Left colon (tissue), 2 donors: ENCODE results near the gene TPST2. TPM values are rescaled to one million over a fixed set of nuclear protein-coding genes. Genes with fewer than 3 reads are reported as not detected.
"Not testable (repeated sequence)": the region's sequence is repeated elsewhere in the genome, so short reads cannot be mapped to it uniquely, and the experiment has no call there.

Experiments used
- ATAC-seq: fragments of 200-7000 bp; cut with Tn5 transposase; one replicate; pipeline ENCODE4 v1.9.1; 2020; ENCODE audit warnings: mild to moderate bottlenecking, moderate library complexity
- DNase-seq, 2 donors: peaks; one replicate each; pipeline ENCODE4 v3.0.0-alpha.2; 2020
- intact Hi-C, 2 donors: fragments of 100-400 bp; cut with DNase I in 1 of 2; cut with micrococcal nuclease in 1 of 2; formaldehyde crosslinking; loops; one replicate each; pipeline versions ENCODE4 v1.11.2 to v1.14.0; 2022; cut with DNase I, micrococcal nuclease
- total RNA-seq, 2 donors: library from RNA; stranded (reverse); fragmentation: NEBNext Ultra II Directional; extraction: Animal tissue kit (Norgen Biotek cat#: 25700); gene quantifications; one replicate each; pipeline ENCODE4 v1.2.1, GENCODE V29; 2021
- donor health status: DM: no; HTN: no; CAD: no.
- donor health status: DM: yes; HTN: yes; CAD: no.

The TPST2 gene
- total RNA-seq, 2 donors from 2014 or later, result 15.5 to 15.7 TPM

- ATAC-seq (no peak), DNase-seq (no peak)
- intact Hi-C loops, result no loop called here
Observed at GRCh38 chr22:26545385-26545784, 44.5 kb downstream of the TPST2 start.

- no peak for DNase-seq
- ATAC-seq, result no peak
- intact Hi-C loops, result no loop called here
Observed at GRCh38 chr22:26544489-26544888, 45.4 kb downstream of the TPST2 start.

- no peak for ATAC-seq
- intact Hi-C loops, result no loop called here
- no peak for DNase-seq
Observed at GRCh38 chr22:26542831-26543230, 47.1 kb downstream of the TPST2 start.

- no peak for DNase-seq
- ATAC-seq, result no peak
- intact Hi-C loops, result no loop called here
Observed at GRCh38 chr22:26541167-26541819, 48.6 kb downstream of the TPST2 start.

- ATAC-seq, result no peak
- no peak for DNase-seq
Observed at GRCh38 chr22:26540119-26540518, 49.8 kb downstream of the TPST2 start.

GRCh38 chr22:26536762-26537134, 53.2 kb downstream of the TPST2 start:
- intact Hi-C loops, result no loop called here
- DNase-seq (no peak), ATAC-seq (no peak)

More at GRCh38 chr22:26540119-26540518, 49.8 kb downstream of the TPST2 start:
- intact Hi-C loops, result no loop called here

GRCh38 chr22:26536056-26536761, 53.7 kb downstream of the TPST2 start:
- no peak for DNase-seq
- no peak for ATAC-seq
- intact Hi-C loops, result no loop called here

GRCh38 chr22:26535603-26535908, 54.4 kb downstream of the TPST2 start:
- intact Hi-C loops, result no loop called here
- no peak for DNase-seq
- no peak for ATAC-seq

- DNase-seq (no peak), ATAC-seq (no peak)
- intact Hi-C loops, result no loop called here
Observed at GRCh38 chr22:26534874-26535602, 54.9 kb downstream of the TPST2 start.

- intact Hi-C loops, result no loop called here
- DNase-seq (no peak), ATAC-seq (no peak)
Observed at GRCh38 chr22:26534171-26534855, 55.6 kb downstream of the TPST2 start.

GRCh38 chr22:26529345-26529744, 60.6 kb downstream of the TPST2 start:
- DNase-seq, result no peak
- intact Hi-C loops, result no loop called here
- no peak for ATAC-seq

GRCh38 chr22:26528518-26528917, 61.4 kb downstream of the TPST2 start:
- ATAC-seq, DNase-seq, intact Hi-C loops: not testable (repeated sequence)

- intact Hi-C loops, result no loop called here
- ATAC-seq (no peak), DNase-seq (no peak)
Observed at GRCh38 chr22:26527574-26528465, 62.1 kb downstream of the TPST2 start.

GRCh38 chr22:26527167-26527566, 62.8 kb downstream of the TPST2 start:
- intact Hi-C loops, result no loop called here
- ATAC-seq (no peak), DNase-seq (no peak)

GRCh38 chr22:26525946-26526564, 63.9 kb downstream of the TPST2 start:
- no peak for ATAC-seq
- intact Hi-C loops, result no loop called here
- no peak for DNase-seq

- intact Hi-C loops, result no loop called here
- ATAC-seq (no peak), DNase-seq (no peak)
Observed at GRCh38 chr22:26524870-26525269, 65.1 kb downstream of the TPST2 start.

GRCh38 chr22:26522592-26522991, 67.3 kb downstream of the TPST2 start:
- intact Hi-C loops, result no loop called here
- no peak for DNase-seq
- no peak for ATAC-seq

- ATAC-seq (no peak), DNase-seq (no peak)
- intact Hi-C loops, result no loop called here
Observed at GRCh38 chr22:26522012-26522411, 67.9 kb downstream of the TPST2 start.
